Neural cell (in vitro differentiated cells): ENCODE data around the gene SEPTIN7.

Experiments
- EP300 ChIP-seq: fragments of 450-650 bp; conservative IDR thresholded peaks from 2 replicates; pipeline ENCODE4 v1.6.1; 2014; ENCODE audit warnings: antibody characterized with exemption, mild to moderate bottlenecking, moderate library complexity; ENCODE audit not compliant: poor library complexity, severe bottlenecking
- EZH2 ChIP-seq: fragments of 200-600, 300-800 bp; shearing (Covaris generic), sonication (generic); IDR thresholded peaks from 2 replicates; pipeline ENCODE4 v1.6.1; 2014; ENCODE audit warnings: antibody characterized with exemption, low read length, borderline replicate concordance, mild to moderate bottlenecking; ENCODE audit not compliant: insufficient read depth, poor library complexity, severe bottlenecking
- MXI1 ChIP-seq: fragments of 450-650 bp; conservative IDR thresholded peaks from 2 replicates; pipeline ENCODE4 v1.6.1; 2014; ENCODE audit warnings: antibody characterized with exemption, mild to moderate bottlenecking; ENCODE audit not compliant: poor library complexity, severe bottlenecking
- POLR2AphosphoS5 ChIP-seq: IDR thresholded peaks from 2 replicates; pipeline ENCODE4 v1.6.1; 2012
- REST ChIP-seq: IDR thresholded peaks from 2 replicates; pipeline ENCODE4 v1.6.1; 2012; ENCODE audit warnings: borderline replicate concordance
- SMC3 ChIP-seq: fragments of 450-650 bp; conservative IDR thresholded peaks from 2 replicates; pipeline ENCODE4 v1.6.1; 2014; ENCODE audit warnings: antibody characterized with exemption, mild to moderate bottlenecking, moderate library complexity; ENCODE audit not compliant: poor library complexity
- TAF1 ChIP-seq: IDR thresholded peaks from 2 replicates; pipeline ENCODE4 v1.6.1; 2012; ENCODE audit warnings: low read depth
- TF ChIP-seq, protein P1 (sequence below): fragments of 450-650 bp; IDR thresholded peaks from 2 replicates; pipeline ENCODE4 v1.5.1; 2014; ENCODE audit warnings: antibody characterized with exemption, mild to moderate bottlenecking, moderate library complexity; ENCODE audit not compliant: poor library complexity, severe bottlenecking

DNA sequence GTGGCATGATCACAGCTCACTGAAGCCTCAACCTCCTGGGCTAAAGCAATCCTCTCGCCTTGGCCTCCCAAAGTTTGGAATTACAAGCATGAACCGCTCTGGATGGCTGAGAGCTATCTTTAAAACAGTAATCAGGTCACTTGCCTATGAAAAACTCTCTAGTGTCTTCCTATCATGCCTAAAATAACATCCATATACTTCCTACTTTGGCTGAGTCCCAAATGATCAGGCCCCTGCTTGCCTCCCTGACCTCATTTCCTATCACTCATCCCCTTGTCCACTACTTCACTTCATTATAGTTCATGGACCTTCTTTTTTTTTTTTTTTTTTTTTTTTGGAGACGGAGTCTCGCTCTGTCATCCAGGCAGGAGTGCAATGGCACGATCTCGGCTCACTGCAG lies 28.0 kb downstream of the SEPTIN7 start:
- TF ChIP-seq, protein P1, sequence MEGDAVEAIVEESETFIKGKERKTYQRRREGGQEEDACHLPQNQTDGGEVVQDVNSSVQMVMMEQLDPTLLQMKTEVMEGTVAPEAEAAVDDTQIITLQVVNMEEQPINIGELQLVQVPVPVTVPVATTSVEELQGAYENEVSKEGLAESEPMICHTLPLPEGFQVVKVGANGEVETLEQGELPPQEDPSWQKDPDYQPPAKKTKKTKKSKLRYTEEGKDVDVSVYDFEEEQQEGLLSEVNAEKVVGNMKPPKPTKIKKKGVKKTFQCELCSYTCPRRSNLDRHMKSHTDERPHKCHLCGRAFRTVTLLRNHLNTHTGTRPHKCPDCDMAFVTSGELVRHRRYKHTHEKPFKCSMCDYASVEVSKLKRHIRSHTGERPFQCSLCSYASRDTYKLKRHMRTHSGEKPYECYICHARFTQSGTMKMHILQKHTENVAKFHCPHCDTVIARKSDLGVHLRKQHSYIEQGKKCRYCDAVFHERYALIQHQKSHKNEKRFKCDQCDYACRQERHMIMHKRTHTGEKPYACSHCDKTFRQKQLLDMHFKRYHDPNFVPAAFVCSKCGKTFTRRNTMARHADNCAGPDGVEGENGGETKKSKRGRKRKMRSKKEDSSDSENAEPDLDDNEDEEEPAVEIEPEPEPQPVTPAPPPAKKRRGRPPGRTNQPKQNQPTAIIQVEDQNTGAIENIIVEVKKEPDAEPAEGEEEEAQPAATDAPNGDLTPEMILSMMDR: no peak
- TF ChIP-seq EP300 (no peak), EZH2 (no peak), TAF1 (no peak), POLR2AphosphoS5 (no peak), REST (no peak), SMC3 (no peak), MXI1 (no peak)
